Parathyroid adenoma (tissue), 2 donors: Measurements from ENCODE around the gene FXYD3.

Experiments
- H2AFZ ChIP-seq: fragments of 300-600 bp; sonication (generic); one replicate; pipeline ENCODE4 v1.7.0; 2017; ENCODE audit warnings: antibody characterized with exemption, mild to moderate bottlenecking
- H3K27ac ChIP-seq: fragments of 300-600 bp; sonication (generic); one replicate; pipeline ENCODE4 v1.7.0; 2017
- H3K27me3 ChIP-seq: fragments of 300-600 bp; sonication (generic); one replicate; pipeline ENCODE4 v1.7.0; 2017; ENCODE audit warnings: low read length; ENCODE audit not compliant: control insufficient read depth, insufficient read depth
- H3K36me3 ChIP-seq: fragments of 300-600 bp; sonication (generic); one replicate; pipeline ENCODE4 v1.7.0; 2017; ENCODE audit warnings: low read length; ENCODE audit not compliant: control insufficient read depth, insufficient read depth
- H3K4me1 ChIP-seq: fragments of 300-600 bp; sonication (generic); one replicate; pipeline ENCODE4 v1.7.0; 2017; ENCODE audit warnings: control low read depth
- H3K4me2 ChIP-seq: fragments of 300-600 bp; sonication (generic); one replicate; pipeline ENCODE4 v1.7.0; 2017; ENCODE audit warnings: low read length
- H3K4me3 ChIP-seq: fragments of 300-600 bp; sonication (generic); one replicate; pipeline ENCODE4 v1.7.0; 2017; ENCODE audit warnings: low read depth, low read length
- H3K79me2 ChIP-seq: fragments of 300-600 bp; sonication (generic); one replicate; pipeline ENCODE4 v1.7.0; 2017; ENCODE audit warnings: control low read depth
- H3K9ac ChIP-seq: fragments of 300-600 bp; sonication (generic); one replicate; pipeline ENCODE4 v1.7.0; 2017; ENCODE audit warnings: mild to moderate bottlenecking
- H3K9me3 ChIP-seq: fragments of 300-600 bp; sonication (generic); one replicate; pipeline ENCODE4 v1.7.0; 2017; ENCODE audit warnings: low read length; ENCODE audit not compliant: control insufficient read depth
- CTCF ChIP-seq: fragments of 300-600 bp; sonication (generic); IDR thresholded peaks from one replicate; pipeline ENCODE4 v1.7.0; 2017; ENCODE audit warnings: antibody characterized with exemption, mild to moderate bottlenecking
- donor health status: primary hyperparathyroidism.

Gene FXYD3

GRCh38 chr19:35114353-35115176, 1.1 kb upstream of the FXYD3 start:
- Histone ChIP-seq H3K27ac (no peak overlapping the region), H3K27me3 (no peaks in the 10 kb centered on the region), H3K4me1 (no peaks in the 10 kb centered on the region), H3K9me3 (no peaks in the 10 kb centered on the region), H3K36me3 (no peaks in the 10 kb centered on the region), H3K9ac (no peak overlapping the region), H3K4me3 (no peak overlapping the region), H3K79me2 (no peaks in the 10 kb centered on the region), H2AFZ (peak overlapping the region; percentile 33), H3K4me2 (peak overlapping the region; percentile 18)
- peak; percentile 90 for TF ChIP-seq CTCF

- Histone ChIP-seq H2AFZ (no peak overlapping the region), H3K9me3 (no peaks in the 10 kb centered on the region), H3K4me2 (no peak overlapping the region), H3K79me2 (no peaks in the 10 kb centered on the region), H3K9ac (no peak overlapping the region), H3K27ac (no peak overlapping the region), H3K4me1 (no peaks in the 10 kb centered on the region), H3K4me3 (no peak overlapping the region), H3K27me3 (no peaks in the 10 kb centered on the region), H3K36me3 (no peaks in the 10 kb centered on the region)
- no peak for TF ChIP-seq CTCF
These were observed 614 bp downstream of the FXYD3 start for GRCh38 chr19:35116072-35116801.

- TF ChIP-seq CTCF, result no peak
- no peaks in the 10 kb centered on the region for H3K79me2 ChIP-seq
- no peak overlapping the region for H3K27ac ChIP-seq
- H3K36me3 ChIP-seq, result no peaks in the 10 kb centered on the region
- H3K27me3 ChIP-seq, result no peaks in the 10 kb centered on the region
- no peak overlapping the region for H3K4me2 ChIP-seq
- no peak overlapping the region for H3K4me3 ChIP-seq
- no peak overlapping the region for H2AFZ ChIP-seq
- no peaks in the 10 kb centered on the region for H3K9me3 ChIP-seq
- no peak overlapping the region for H3K9ac ChIP-seq
- H3K4me1 ChIP-seq, result no peaks in the 10 kb centered on the region
These were observed 1.5 kb downstream of the FXYD3 start for GRCh38 chr19:35117116-35117515.

- Histone ChIP-seq H3K27ac (no peak overlapping the region), H3K4me3 (no peak overlapping the region), H3K27me3 (no peaks in the 10 kb centered on the region), H3K9me3 (no peaks in the 10 kb centered on the region), H3K4me2 (no peak overlapping the region), H3K9ac (no peak overlapping the region), H3K36me3 (no peaks in the 10 kb centered on the region), H2AFZ (no peak overlapping the region), H3K79me2 (no peaks in the 10 kb centered on the region), H3K4me1 (no peaks in the 10 kb centered on the region)
- TF ChIP-seq CTCF, result no peak
These were observed 2.2 kb downstream of the FXYD3 start for GRCh38 chr19:35117799-35118198.
